Measurements from ENCODE around the gene SOBP. TPM values are rescaled to one million over a fixed set of nuclear protein-coding genes. Genes with fewer than 3 reads are reported as not detected.

Gene SOBP
- total RNA-seq, 1 experiment from 2014 or later = 0.22 TPM

- H2AFZ ChIP-seq = no peak overlapping the region
- H3K27ac ChIP-seq = no peak overlapping the region
- intact Hi-C loops (cut with micrococcal nuclease; ENCODE audit: unreplicated experiment) = no loop called here
- no peak for DNase-seq
- CTCF ChIA-PET = no interaction called here
- no peaks in the 10 kb centered on the region for H3F3A ChIP-seq (ENCODE audit: insufficient read depth, low read depth)
- no peaks in the 10 kb centered on the region for H3K27me3 ChIP-seq (ENCODE audit: insufficient read depth, low read depth)
- BruUV-seq (replicated peaks) = no TSS peak
- H4K20me1 ChIP-seq (ENCODE audit: insufficient read depth) = no peaks in the 10 kb centered on the region
- no peaks in the 10 kb centered on the region for H3K9me3 ChIP-seq (ENCODE audit: insufficient read depth, low read depth)
- no peaks in the 10 kb centered on the region for H3K79me2 ChIP-seq (ENCODE audit: low read depth)
- no peaks in the 10 kb centered on the region for H3K36me3 ChIP-seq (ENCODE audit: low read depth)
- no peaks in the 10 kb centered on the region for H3K9me2 ChIP-seq (ENCODE audit: insufficient read depth)
- TF ChIP-seq, protein P1, sequence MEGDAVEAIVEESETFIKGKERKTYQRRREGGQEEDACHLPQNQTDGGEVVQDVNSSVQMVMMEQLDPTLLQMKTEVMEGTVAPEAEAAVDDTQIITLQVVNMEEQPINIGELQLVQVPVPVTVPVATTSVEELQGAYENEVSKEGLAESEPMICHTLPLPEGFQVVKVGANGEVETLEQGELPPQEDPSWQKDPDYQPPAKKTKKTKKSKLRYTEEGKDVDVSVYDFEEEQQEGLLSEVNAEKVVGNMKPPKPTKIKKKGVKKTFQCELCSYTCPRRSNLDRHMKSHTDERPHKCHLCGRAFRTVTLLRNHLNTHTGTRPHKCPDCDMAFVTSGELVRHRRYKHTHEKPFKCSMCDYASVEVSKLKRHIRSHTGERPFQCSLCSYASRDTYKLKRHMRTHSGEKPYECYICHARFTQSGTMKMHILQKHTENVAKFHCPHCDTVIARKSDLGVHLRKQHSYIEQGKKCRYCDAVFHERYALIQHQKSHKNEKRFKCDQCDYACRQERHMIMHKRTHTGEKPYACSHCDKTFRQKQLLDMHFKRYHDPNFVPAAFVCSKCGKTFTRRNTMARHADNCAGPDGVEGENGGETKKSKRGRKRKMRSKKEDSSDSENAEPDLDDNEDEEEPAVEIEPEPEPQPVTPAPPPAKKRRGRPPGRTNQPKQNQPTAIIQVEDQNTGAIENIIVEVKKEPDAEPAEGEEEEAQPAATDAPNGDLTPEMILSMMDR (conservative IDR thresholded peaks at IDR 0.05) = no peak
- no peak for TF ChIP-seq EZH2 (IDR thresholded peaks at IDR 0.05; ENCODE audit: low read depth)
- H3K4me3 ChIP-seq = no peak overlapping the region
- H3K4me1 ChIP-seq (replicated peaks; ENCODE audit: insufficient read depth) = no peaks in the 10 kb centered on the region
- H3K4me2 ChIP-seq = no peak overlapping the region
- POLR2A ChIA-PET (ENCODE audit: unreplicated experiment) = no interaction called here
These were observed 66.2 kb downstream of the SOBP start for GRCh38 chr6:107556082-107556481.

DNA sequence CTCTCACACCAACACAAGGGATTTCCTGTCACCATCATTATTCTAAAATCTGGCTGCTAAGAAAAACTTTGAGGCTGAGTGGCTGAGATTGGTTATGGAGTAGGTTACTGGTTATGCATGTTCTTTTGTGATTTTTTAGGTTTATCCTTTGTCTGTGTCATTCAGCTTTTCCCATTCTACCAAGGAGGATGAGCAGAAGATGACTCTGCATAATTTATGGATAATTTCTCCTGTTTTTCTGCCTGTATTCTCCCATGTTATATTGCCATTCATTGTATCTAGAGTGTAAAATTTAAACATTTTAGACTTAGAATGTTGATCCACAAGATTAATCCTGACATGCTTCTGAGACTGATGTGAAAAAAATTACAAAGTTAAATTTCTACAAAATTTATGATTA, 67.8 kb downstream of the SOBP start:
- no TSS peak for BruUV-seq (replicated peaks)
- H3K27me3 ChIP-seq (ENCODE audit: insufficient read depth, low read depth) = no peaks in the 10 kb centered on the region

GRCh38 chr6:107560657-107561056, 70.7 kb downstream of the SOBP start:
- no peaks in the 10 kb centered on the region for H3K79me2 ChIP-seq (ENCODE audit: low read depth)
- H2AFZ ChIP-seq = no peak overlapping the region
- intact Hi-C loops (cut with micrococcal nuclease; ENCODE audit: unreplicated experiment) = no loop called here
- BruUV-seq (replicated peaks) = no TSS peak
- no peaks in the 10 kb centered on the region for H3K36me3 ChIP-seq (ENCODE audit: low read depth)
- CTCF ChIA-PET = no interaction called here
- DNase-seq = no peak
- no peaks in the 10 kb centered on the region for H3K27me3 ChIP-seq (ENCODE audit: insufficient read depth, low read depth)
- POLR2A ChIA-PET (ENCODE audit: unreplicated experiment) = no interaction called here
- no peaks in the 10 kb centered on the region for H3K9me2 ChIP-seq (ENCODE audit: insufficient read depth)
- no peaks in the 10 kb centered on the region for H3K9me3 ChIP-seq (ENCODE audit: insufficient read depth, low read depth)
- no peaks in the 10 kb centered on the region for H3K4me1 ChIP-seq (replicated peaks; ENCODE audit: insufficient read depth)
- no peak overlapping the region for H3K27ac ChIP-seq
- no peak overlapping the region for H3K4me2 ChIP-seq
- no peak for TF ChIP-seq EZH2 (IDR thresholded peaks at IDR 0.05; ENCODE audit: low read depth)
- TF ChIP-seq, protein P1 (conservative IDR thresholded peaks at IDR 0.05) = no peak
- no peak overlapping the region for H3K4me3 ChIP-seq
- H4K20me1 ChIP-seq (ENCODE audit: insufficient read depth) = no peaks in the 10 kb centered on the region
- no peaks in the 10 kb centered on the region for H3F3A ChIP-seq (ENCODE audit: insufficient read depth, low read depth)

More for the DNA sequence above, 67.8 kb downstream of the SOBP start:
- no peaks in the 10 kb centered on the region for H3K36me3 ChIP-seq (ENCODE audit: low read depth)
- H2AFZ ChIP-seq = no peak overlapping the region
- no peak overlapping the region for H3K4me3 ChIP-seq
- no peaks in the 10 kb centered on the region for H3K4me1 ChIP-seq (replicated peaks; ENCODE audit: insufficient read depth)
- no peaks in the 10 kb centered on the region for H4K20me1 ChIP-seq (ENCODE audit: insufficient read depth)
- no peaks in the 10 kb centered on the region for H3K79me2 ChIP-seq (ENCODE audit: low read depth)
- POLR2A ChIA-PET (ENCODE audit: unreplicated experiment) = no interaction called here
- TF ChIP-seq EZH2 (IDR thresholded peaks at IDR 0.05; ENCODE audit: low read depth) = no peak
- TF ChIP-seq, protein P1 (conservative IDR thresholded peaks at IDR 0.05) = no peak
- no peaks in the 10 kb centered on the region for H3K9me3 ChIP-seq (ENCODE audit: insufficient read depth, low read depth)
- intact Hi-C loops (cut with micrococcal nuclease; ENCODE audit: unreplicated experiment) = no loop called here
- no peak for DNase-seq
- H3K4me2 ChIP-seq = no peak overlapping the region
- H3K9me2 ChIP-seq (ENCODE audit: insufficient read depth) = no peaks in the 10 kb centered on the region
- H3F3A ChIP-seq (ENCODE audit: insufficient read depth, low read depth) = no peaks in the 10 kb centered on the region
- no peak overlapping the region for H3K27ac ChIP-seq
- CTCF ChIA-PET = no interaction called here

Data from PC-9 (cell line).